Mesenchymal stem cell (in vitro differentiated cells and primary cell): Measurements from ENCODE around the gene CA10.

Experiments used
- DNase-seq: peaks from one replicate; pipeline ENCODE4 v3.0.0-alpha.2; 2013
- H2AFZ ChIP-seq: one replicate; pipeline ENCODE4 v1.6.1; 2013; ENCODE audit warnings: low read depth, mild to moderate bottlenecking, control low read depth, inconsistent platforms, low read length, moderate library complexity
- H2AK5ac ChIP-seq: 2 replicates; pipeline ENCODE4 v1.6.1; 2013; ENCODE audit warnings: low read length, moderate library complexity, mild to moderate bottlenecking, inconsistent platforms; ENCODE audit not compliant: severe bottlenecking
- H2BK120ac ChIP-seq: one replicate; pipeline ENCODE4 v1.6.1; 2013; ENCODE audit warnings: low read depth, mild to moderate bottlenecking, inconsistent platforms, low read length, moderate library complexity
- H2BK12ac ChIP-seq, 2 experiments: one replicate each; pipeline ENCODE4 v1.6.1; 2013; ENCODE audit warnings: inconsistent platforms in 2 of 2, low read length in 2 of 2, mild to moderate bottlenecking in 2 of 2, moderate library complexity in 2 of 2, control low read depth in 1 of 2
- H2BK15ac ChIP-seq: one replicate; pipeline ENCODE4 v1.6.1; 2013; ENCODE audit warnings: mild to moderate bottlenecking, low read depth, inconsistent platforms; ENCODE audit not compliant: poor library complexity, severe bottlenecking
- H2BK5ac ChIP-seq: 2 replicates; pipeline ENCODE4 v1.6.1; 2013; ENCODE audit warnings: low read depth, mild to moderate bottlenecking, low read length, control low read depth, inconsistent platforms; ENCODE audit not compliant: poor library complexity, severe bottlenecking
- H3K14ac ChIP-seq, 2 experiments: one replicate each; pipeline ENCODE4 v1.6.1; 2013; ENCODE audit warnings: inconsistent platforms in 2 of 2, low read length in 2 of 2, control low read depth in 1 of 2, mild to moderate bottlenecking in 1 of 2, moderate library complexity in 1 of 2
- H3K18ac ChIP-seq, 2 experiments: one replicate each; pipeline ENCODE4 v1.6.1; 2013; ENCODE audit warnings: inconsistent platforms in 2 of 2, low read length in 2 of 2, control low read depth in 1 of 2, low read depth in 1 of 2, mild to moderate bottlenecking in 1 of 2
- H3K23ac ChIP-seq, 2 experiments: one replicate each; pipeline ENCODE4 v1.6.1; 2013; ENCODE audit warnings: inconsistent platforms in 2 of 2, low read length in 2 of 2, mild to moderate bottlenecking in 2 of 2, moderate library complexity in 2 of 2, control low read depth in 1 of 2
- H3K27ac ChIP-seq: 2 replicates; pipeline ENCODE4 v1.5.1; 2013; ENCODE audit warnings: mild to moderate bottlenecking, moderate library complexity, low read length, control low read depth, inconsistent platforms; ENCODE audit not compliant: poor library complexity, severe bottlenecking
- H3K27me3 ChIP-seq, 2 experiments: 2 replicates each; pipeline versions ENCODE4 v1.6.1 to v1.7.0; 2013; ENCODE audit warnings: low read length in 2 of 2, mild to moderate bottlenecking in 2 of 2, moderate library complexity in 2 of 2, control low read depth in 1 of 2, inconsistent platforms in 1 of 2; ENCODE audit not compliant: control insufficient read depth in 1 of 2, insufficient read depth in 1 of 2
- H3K36me3 ChIP-seq, 2 experiments: 2 replicates each; pipeline versions ENCODE4 v1.6.1 to v1.7.0; 2013; ENCODE audit warnings: low read length in 2 of 2, control low read depth in 1 of 2, inconsistent platforms in 1 of 2, low read depth in 1 of 2, mild to moderate bottlenecking in 1 of 2; ENCODE audit not compliant: insufficient read depth in 2 of 2, control insufficient read depth in 1 of 2
- H3K4ac ChIP-seq, 2 experiments: one replicate each; pipeline ENCODE4 v1.6.1; 2013; ENCODE audit warnings: inconsistent platforms in 2 of 2, low read length in 2 of 2, mild to moderate bottlenecking in 2 of 2, moderate library complexity in 2 of 2, control low read depth in 1 of 2, low read depth in 1 of 2
- H3K4me1 ChIP-seq: 2 replicates; pipeline ENCODE4 v1.6.1; 2013; ENCODE audit warnings: low read depth, low read length, control low read depth; ENCODE audit not compliant: control insufficient read depth, insufficient read depth
- H3K4me2 ChIP-seq: 2 replicates; pipeline ENCODE4 v1.6.1; 2013; ENCODE audit warnings: low read length, mild to moderate bottlenecking, inconsistent platforms; ENCODE audit not compliant: poor library complexity, severe bottlenecking
- H3K4me3 ChIP-seq, 2 experiments: 2 replicates each; pipeline versions ENCODE4 v1.5.1 to v1.7.0; 2013; ENCODE audit warnings: low read length in 2 of 2, mild to moderate bottlenecking in 2 of 2, control low read depth in 1 of 2, low read depth in 1 of 2; ENCODE audit not compliant: insufficient read depth in 1 of 2
- H3K79me1 ChIP-seq: replicated peaks from 2 replicates; pipeline ENCODE4 v1.6.1; 2013; ENCODE audit warnings: mild to moderate bottlenecking, control low read depth, low read length, inconsistent platforms; ENCODE audit not compliant: poor library complexity, severe bottlenecking
- H3K9ac ChIP-seq: 2 replicates; pipeline ENCODE4 v1.7.0; 2013; ENCODE audit warnings: mild to moderate bottlenecking, low read length, moderate library complexity
- H3K9me3 ChIP-seq: 2 replicates; pipeline ENCODE4 v1.7.0; 2013; ENCODE audit warnings: mild to moderate bottlenecking, low read length; ENCODE audit not compliant: control insufficient read depth
- H4K8ac ChIP-seq: one replicate; pipeline ENCODE4 v1.6.1; 2013; ENCODE audit warnings: inconsistent platforms, mild to moderate bottlenecking, low read length, moderate library complexity
- H4K91ac ChIP-seq: one replicate; pipeline ENCODE4 v1.6.1; 2013; ENCODE audit warnings: mild to moderate bottlenecking, low read length, inconsistent platforms
- WGBS: methylation state at CpG from one replicate; pipeline ENCODE4 v1.1.7; 2013; ENCODE audit warnings: mixed read lengths; 5-methylcytosine and 5-hydroxymethylcytosine counted together

Gene CA10

GRCh38 chr17:52096056-52096455 lies 62.5 kb downstream of the CA10 start:
- Histone ChIP-seq H3K4me3 (no peak overlapping the region), H3K4me1 (no peaks in the 10 kb centered on the region), H2BK15ac (no peak overlapping the region), H2AK5ac (no peak overlapping the region), H3K36me3 (no peaks in the 10 kb centered on the region), H3K27ac (no peak overlapping the region), H2BK5ac (no peak overlapping the region), H3K27me3 (no peaks in the 10 kb centered on the region), H3K9ac (no peak overlapping the region), H3K23ac (no peak overlapping the region), H2AFZ (no peak overlapping the region), H3K79me1 (no peaks in the 10 kb centered on the region), H2BK12ac (no peak overlapping the region), H3K9me3 (no peaks in the 10 kb centered on the region), H2BK120ac (no peak overlapping the region), H3K4me2 (no peak overlapping the region), H4K8ac (no peak overlapping the region), H3K14ac (no peak overlapping the region), H3K4ac (no peak overlapping the region), H3K18ac (no peak overlapping the region), H4K91ac (no peak overlapping the region)
- no peak for DNase-seq

DNA sequence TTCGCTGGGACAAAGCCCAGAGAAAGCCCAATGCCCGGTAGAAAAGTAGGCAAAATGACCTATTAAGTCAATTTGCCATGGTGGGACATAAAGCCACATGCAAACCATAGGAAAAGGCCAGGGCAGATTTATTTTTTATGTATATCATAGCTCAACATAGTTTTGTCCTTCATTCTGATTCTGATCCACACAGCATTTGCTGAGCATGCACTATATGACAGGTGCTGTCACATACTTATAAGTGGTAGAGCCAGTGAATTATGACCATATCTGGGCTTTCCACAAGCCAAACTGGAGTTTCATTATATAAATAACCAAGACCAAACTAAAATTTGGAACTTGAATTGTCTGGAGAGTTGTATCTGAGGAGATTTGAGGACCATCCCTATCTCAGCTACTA lies 74.3 kb downstream of the CA10 start:
- no peak for DNase-seq
- no peak overlapping the region for H3K14ac ChIP-seq
- H2BK5ac ChIP-seq, result no peak overlapping the region

GRCh38 chr17:52079496-52079895 lies 79.0 kb downstream of the CA10 start:
- no peaks in the 10 kb centered on the region for H3K27me3 ChIP-seq
- no peak overlapping the region for H2AFZ ChIP-seq
- H2BK5ac ChIP-seq, result no peak overlapping the region
- DNase-seq, result no peak
- no peak overlapping the region for H3K18ac ChIP-seq
- H2BK15ac ChIP-seq, result no peak overlapping the region
- WGBS, result 73% methylated on average over 4 of the region's 4 CpGs
- H3K79me1 ChIP-seq, result no peaks in the 10 kb centered on the region
- H2BK12ac ChIP-seq, result no peak overlapping the region
- no peaks in the 10 kb centered on the region for H3K36me3 ChIP-seq
- H3K14ac ChIP-seq, result no peak overlapping the region
- H3K4me3 ChIP-seq, result no peak overlapping the region
- H4K91ac ChIP-seq, result no peak overlapping the region
- H2BK120ac ChIP-seq, result no peak overlapping the region
- no peak overlapping the region for H3K27ac ChIP-seq
- no peaks in the 10 kb centered on the region for H3K9me3 ChIP-seq
- H3K9ac ChIP-seq, result no peak overlapping the region
- H3K4me1 ChIP-seq, result no peaks in the 10 kb centered on the region
- H3K4me2 ChIP-seq, result no peak overlapping the region
- H4K8ac ChIP-seq, result no peak overlapping the region
- H2AK5ac ChIP-seq, result no peak overlapping the region
- no peak overlapping the region for H3K23ac ChIP-seq
- no peak overlapping the region for H3K4ac ChIP-seq

More for the DNA sequence above, 74.3 kb downstream of the CA10 start:
- no peak overlapping the region for H2BK120ac ChIP-seq
- H3K4me1 ChIP-seq, result no peaks in the 10 kb centered on the region
- no peak overlapping the region for H3K4me2 ChIP-seq
- 31% methylated on average over 2 of the region's 2 CpGs for WGBS
- H2BK12ac ChIP-seq, result no peak overlapping the region
- no peaks in the 10 kb centered on the region for H3K79me1 ChIP-seq
- H3K4me3 ChIP-seq, result no peak overlapping the region
- H3K36me3 ChIP-seq, result no peaks in the 10 kb centered on the region
- no peak overlapping the region for H3K9ac ChIP-seq
- H2AFZ ChIP-seq, result no peak overlapping the region
- no peaks in the 10 kb centered on the region for H3K9me3 ChIP-seq
- no peak overlapping the region for H3K23ac ChIP-seq
- H3K4ac ChIP-seq, result no peak overlapping the region
- H2AK5ac ChIP-seq, result no peak overlapping the region
- no peaks in the 10 kb centered on the region for H3K27me3 ChIP-seq
- no peak overlapping the region for H2BK15ac ChIP-seq
- no peak overlapping the region for H4K91ac ChIP-seq
- H4K8ac ChIP-seq, result no peak overlapping the region
- no peak overlapping the region for H3K27ac ChIP-seq
- H3K18ac ChIP-seq, result no peak overlapping the region

GRCh38 chr17:52071712-52072111 lies 86.8 kb downstream of the CA10 start:
- H3K79me1 ChIP-seq, result no peaks in the 10 kb centered on the region
- no peak for DNase-seq
- H2BK120ac ChIP-seq, result no peak overlapping the region
- no peak overlapping the region for H3K4me2 ChIP-seq
- no peak overlapping the region for H4K91ac ChIP-seq
- no peak overlapping the region for H2AFZ ChIP-seq
- no peaks in the 10 kb centered on the region for H3K4me1 ChIP-seq
- no peak overlapping the region for H3K23ac ChIP-seq
- H3K36me3 ChIP-seq, result no peaks in the 10 kb centered on the region
- H3K9me3 ChIP-seq, result no peaks in the 10 kb centered on the region
- no peak overlapping the region for H3K27ac ChIP-seq
- no peak overlapping the region for H3K4me3 ChIP-seq
- no peak overlapping the region for H3K18ac ChIP-seq
- no peak overlapping the region for H3K4ac ChIP-seq
- no peak overlapping the region for H2BK5ac ChIP-seq
- 90% methylated on average over 4 of the region's 5 CpGs for WGBS
- H2BK15ac ChIP-seq, result no peak overlapping the region
- no peak overlapping the region for H3K14ac ChIP-seq
- H4K8ac ChIP-seq, result no peak overlapping the region
- no peak overlapping the region for H2AK5ac ChIP-seq
- no peak overlapping the region for H3K9ac ChIP-seq
- H3K27me3 ChIP-seq, result no peaks in the 10 kb centered on the region
- H2BK12ac ChIP-seq, result no peak overlapping the region
